Trophoblast cell (in vitro differentiated cells and primary cell): ENCODE data around the gene HESX1.

Experiments
- DNase-seq, 2 donors: peaks; one replicate each; pipeline ENCODE4 v3.0.0-alpha.2; 2016
- H2AFZ ChIP-seq: 2 replicates; pipeline ENCODE4 v1.6.1; 2013; ENCODE audit warnings: low read length, moderate library complexity, mild to moderate bottlenecking; ENCODE audit not compliant: insufficient read depth, poor library complexity
- H2AK5ac ChIP-seq: 2 replicates; pipeline ENCODE4 v1.6.1; 2013; ENCODE audit warnings: mild to moderate bottlenecking, low read length
- H2BK120ac ChIP-seq: 2 replicates; pipeline ENCODE4 v1.6.1; 2013; ENCODE audit warnings: low read length, mild to moderate bottlenecking, moderate library complexity; ENCODE audit not compliant: insufficient read depth, poor library complexity
- H2BK12ac ChIP-seq: 2 replicates; pipeline ENCODE4 v1.6.1; 2013; ENCODE audit warnings: mild to moderate bottlenecking, low read length, moderate library complexity
- H2BK5ac ChIP-seq: 2 replicates; pipeline ENCODE4 v1.6.1; 2013; ENCODE audit warnings: low read length, low read depth, moderate library complexity, mild to moderate bottlenecking; ENCODE audit not compliant: poor library complexity
- H3K14ac ChIP-seq: 2 replicates; pipeline ENCODE4 v1.6.1; 2013; ENCODE audit warnings: mild to moderate bottlenecking, low read length
- H3K18ac ChIP-seq: 2 replicates; pipeline ENCODE4 v1.6.1; 2013; ENCODE audit warnings: mild to moderate bottlenecking, low read length
- H3K23ac ChIP-seq: 2 replicates; pipeline ENCODE4 v1.6.1; 2013; ENCODE audit warnings: low read length
- H3K27ac ChIP-seq: 2 replicates; pipeline ENCODE4 v1.5.1; 2013; ENCODE audit warnings: low read depth, mild to moderate bottlenecking, inconsistent platforms, low read length, moderate library complexity
- H3K27me3 ChIP-seq: 2 replicates; pipeline ENCODE4 v1.6.1; 2013; ENCODE audit warnings: inconsistent platforms, mild to moderate bottlenecking, low read length, moderate library complexity; ENCODE audit not compliant: insufficient read depth
- H3K36me3 ChIP-seq, 2 experiments: 1 replicate in 1 of 2; 2 replicates in 1 of 2; pipeline ENCODE4 v1.6.1; 2013; ENCODE audit warnings: low read length in 2 of 2, mild to moderate bottlenecking in 2 of 2, moderate library complexity in 1 of 2; ENCODE audit not compliant: insufficient read depth in 2 of 2, control insufficient read depth in 1 of 2
- H3K4ac ChIP-seq: 2 replicates; pipeline ENCODE4 v1.6.1; 2013; ENCODE audit warnings: low read depth, mild to moderate bottlenecking, low read length, moderate library complexity
- H3K4me1 ChIP-seq, 2 experiments: 1 replicate in 1 of 2; 2 replicates in 1 of 2; pipeline ENCODE4 v1.6.1; 2013; ENCODE audit warnings: low read length in 2 of 2, mild to moderate bottlenecking in 2 of 2, moderate library complexity in 1 of 2; ENCODE audit not compliant: insufficient read depth in 2 of 2, control insufficient read depth in 1 of 2
- H3K4me2 ChIP-seq: 2 replicates; pipeline ENCODE4 v1.6.1; 2013; ENCODE audit warnings: inconsistent platforms, mild to moderate bottlenecking, low read length, moderate library complexity
- H3K4me3 ChIP-seq: 2 replicates; pipeline ENCODE4 v1.5.1; 2013; ENCODE audit warnings: mild to moderate bottlenecking, low read depth, low read length, inconsistent platforms
- H3K79me1 ChIP-seq: one replicate; pipeline ENCODE4 v1.6.1; 2013; ENCODE audit warnings: low read length
- H3K79me2 ChIP-seq: 2 replicates; pipeline ENCODE4 v1.6.1; 2013; ENCODE audit warnings: low read length, mild to moderate bottlenecking; ENCODE audit not compliant: control insufficient read depth, insufficient read depth, poor library complexity
- H3K9ac ChIP-seq: 2 replicates; pipeline ENCODE4 v1.6.1; 2013; ENCODE audit warnings: mild to moderate bottlenecking, low read length
- H3K9me3 ChIP-seq: 2 replicates; pipeline ENCODE4 v1.6.1; 2013; ENCODE audit warnings: low read depth, mild to moderate bottlenecking, control low read depth, inconsistent platforms, low read length; ENCODE audit not compliant: insufficient read depth
- H4K12ac ChIP-seq: 2 replicates; pipeline ENCODE4 v1.6.1; 2013; ENCODE audit warnings: low read depth, mild to moderate bottlenecking, low read length, moderate library complexity
- H4K8ac ChIP-seq: 2 replicates; pipeline ENCODE4 v1.6.1; 2013; ENCODE audit warnings: low read depth, mild to moderate bottlenecking, low read length, moderate library complexity
- H4K91ac ChIP-seq: one replicate; pipeline ENCODE4 v1.6.1; 2013; ENCODE audit warnings: low read depth, mild to moderate bottlenecking, low read length, moderate library complexity
- WGBS: extraction: QIAGEN DNeasy Blood & Tissue Kit; methylation state at CpG from one replicate; pipeline ENCODE4 v1.1.7; 2013; ENCODE audit warnings: missing lambda C conversion rate; ENCODE audit not compliant: insufficient read length, insufficient coverage; ENCODE audit errors: extremely low coverage; 5-methylcytosine and 5-hydroxymethylcytosine counted together

The HESX1 gene

DNA sequence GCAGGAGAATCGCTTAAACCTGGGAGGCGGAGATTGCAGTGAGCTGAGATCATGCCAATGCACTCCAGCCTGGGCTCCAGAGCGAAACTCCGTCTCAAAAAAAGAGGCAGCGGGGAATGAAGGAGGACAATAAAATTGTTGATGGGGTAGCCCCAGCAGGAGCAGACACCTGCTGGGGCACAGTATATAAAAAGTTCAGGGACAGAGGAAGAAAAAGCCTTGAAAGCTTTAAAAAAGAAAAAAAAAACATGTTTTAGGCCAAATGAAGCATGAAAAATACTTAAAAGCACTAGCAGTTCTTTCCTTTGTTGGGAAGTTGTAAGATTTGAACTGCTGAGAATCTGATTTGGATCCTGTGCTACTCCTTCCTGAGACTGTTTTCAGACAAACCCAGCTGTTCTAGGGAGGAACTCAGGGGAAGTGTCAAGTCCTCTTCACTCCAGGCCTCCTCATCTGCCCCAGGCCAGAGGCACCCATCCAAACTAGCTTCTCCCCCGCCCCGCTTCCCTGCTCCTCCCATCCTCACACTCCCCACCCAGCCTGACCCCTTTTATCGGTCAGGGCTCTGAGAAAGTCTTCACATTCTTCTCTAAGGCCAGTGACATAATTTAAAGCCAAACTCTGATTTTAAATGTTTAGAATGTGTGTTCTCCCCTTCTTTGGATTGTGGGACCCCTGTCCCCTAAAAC is 39.6 kb downstream of the HESX1 start:
- Histone ChIP-seq H4K8ac (no peak overlapping the region), H3K4me3 (no peak overlapping the region), H2BK12ac (no peak overlapping the region), H3K36me3 (no peaks in the 10 kb centered on the region), H3K9ac (no peak overlapping the region), H3K9me3 (no peaks in the 10 kb centered on the region), H4K12ac (no peak overlapping the region), H3K79me2 (peaks cover 3% of the 10 kb centered on the region), H3K27ac (no peak overlapping the region), H3K4me1 (peaks cover 10 to 31% of the 10 kb centered on the region in 2 experiments), H3K4ac (no peak overlapping the region), H2BK120ac (no peak overlapping the region), H2AK5ac (no peak overlapping the region), H3K27me3 (peaks cover 12% of the 10 kb centered on the region), H3K18ac (no peak overlapping the region), H2AFZ (no peak overlapping the region), H4K91ac (no peak overlapping the region), H3K14ac (no peak overlapping the region), H3K23ac (no peak overlapping the region), H3K4me2 (no peak overlapping the region), H2BK5ac (no peak overlapping the region), H3K79me1 (peaks cover 2% of the 10 kb centered on the region)
- no CpG with 5 or more reads among the region's 8 CpGs for WGBS
- no peak for DNase-seq

DNA sequence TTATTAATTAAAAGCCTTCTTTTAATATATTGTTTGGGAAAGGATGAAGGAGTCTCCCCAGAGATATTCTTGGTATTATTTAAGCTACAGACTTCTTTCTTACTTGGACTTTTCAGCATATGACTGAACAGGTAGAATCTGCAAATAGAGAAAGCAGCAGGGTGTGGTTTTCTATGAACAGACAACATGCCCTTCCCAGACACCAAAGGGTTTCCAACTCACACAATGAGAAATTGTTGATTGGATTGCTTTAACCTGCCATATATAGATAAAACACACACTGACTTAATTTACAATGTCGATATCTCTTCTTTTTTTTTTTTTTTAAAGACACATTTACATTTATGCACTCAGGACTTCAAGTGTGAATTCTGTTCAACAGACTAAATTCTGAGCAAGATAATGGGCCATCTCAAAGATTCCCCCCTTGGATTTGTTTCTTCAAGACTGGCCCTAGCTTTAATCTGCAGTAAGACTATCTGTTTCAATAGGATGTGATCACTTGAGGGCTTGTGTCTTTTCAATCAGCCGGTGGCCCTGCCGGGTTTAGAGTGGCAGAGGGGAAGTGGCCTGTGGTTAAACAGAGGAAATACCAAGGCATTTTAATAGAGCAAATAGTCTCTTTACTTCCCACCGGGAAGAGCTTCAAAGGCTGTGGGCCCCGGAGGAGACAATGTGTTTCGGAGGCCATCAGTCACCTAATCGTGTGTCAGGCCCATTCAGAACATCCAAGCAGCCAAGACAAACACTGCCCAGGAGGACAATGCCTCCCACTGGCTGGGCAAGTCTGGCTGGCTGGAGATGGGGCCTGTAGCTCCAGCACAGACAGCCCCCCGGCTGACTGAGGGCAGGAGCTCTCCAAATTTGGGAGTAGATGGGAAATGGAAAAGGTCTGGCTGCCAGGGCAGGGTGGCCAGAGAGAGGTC is 40.7 kb downstream of the HESX1 start:
- no peak overlapping the region for H3K23ac ChIP-seq
- no peak overlapping the region for H2AK5ac ChIP-seq
- no peak overlapping the region for H4K12ac ChIP-seq
- H4K91ac ChIP-seq: no peak overlapping the region
- no peak for DNase-seq
- H3K18ac ChIP-seq: no peak overlapping the region
- H3K9me3 ChIP-seq: no peaks in the 10 kb centered on the region
- no peak overlapping the region for H2BK120ac ChIP-seq
- peaks cover 3% of the 10 kb centered on the region for H3K27me3 ChIP-seq
- no peak overlapping the region for H2BK5ac ChIP-seq
- H3K4me2 ChIP-seq: no peak overlapping the region
- no CpG with 5 or more reads among the region's 8 CpGs for WGBS
- H3K4me1 ChIP-seq: peaks cover 10 to 25% of the 10 kb centered on the region in 2 experiments
- H3K79me1 ChIP-seq: no peaks in the 10 kb centered on the region
- no peaks in the 10 kb centered on the region for H3K36me3 ChIP-seq
- no peak overlapping the region for H3K4ac ChIP-seq
- H3K27ac ChIP-seq: no peak overlapping the region
- no peak overlapping the region for H3K4me3 ChIP-seq
- no peak overlapping the region for H3K9ac ChIP-seq
- no peak overlapping the region for H2BK12ac ChIP-seq
- H2AFZ ChIP-seq: no peak overlapping the region
- H4K8ac ChIP-seq: no peak overlapping the region
- H3K79me2 ChIP-seq: no peaks in the 10 kb centered on the region
- H3K14ac ChIP-seq: no peak overlapping the region

DNA sequence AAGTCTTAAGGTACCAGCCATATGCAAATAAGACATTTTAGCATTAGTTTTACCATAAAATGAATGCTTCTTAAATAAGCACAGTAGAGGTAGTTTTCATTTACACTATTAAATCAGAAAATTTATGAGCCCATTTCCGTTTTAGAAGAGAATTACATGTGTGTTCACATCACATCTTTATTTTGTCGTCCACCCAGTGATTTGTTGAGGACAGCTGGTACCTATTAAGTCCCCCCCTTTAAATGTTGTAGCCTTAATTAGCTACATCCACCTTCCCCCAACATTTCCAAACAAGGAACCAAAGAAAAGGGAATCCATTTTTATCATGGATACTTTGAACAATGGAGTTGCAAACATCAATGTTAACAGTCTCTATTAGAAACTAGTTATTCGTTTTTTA is 41.5 kb downstream of the HESX1 start:
- Histone ChIP-seq H3K14ac (no peak overlapping the region), H4K91ac (no peak overlapping the region), H3K79me1 (no peaks in the 10 kb centered on the region), H3K9me3 (no peaks in the 10 kb centered on the region), H3K4me2 (no peak overlapping the region), H3K4me3 (no peak overlapping the region), H2BK12ac (no peak overlapping the region), H2AFZ (no peak overlapping the region), H2BK5ac (no peak overlapping the region), H2BK120ac (no peak overlapping the region), H3K23ac (no peak overlapping the region), H3K27ac (no peak overlapping the region), H3K9ac (no peak overlapping the region), H3K79me2 (no peaks in the 10 kb centered on the region), H3K27me3 (no peaks in the 10 kb centered on the region), H4K12ac (no peak overlapping the region), H3K4ac (no peak overlapping the region), H2AK5ac (no peak overlapping the region), H3K36me3 (no peaks in the 10 kb centered on the region), H4K8ac (no peak overlapping the region), H3K4me1 (peaks cover 10 to 21% of the 10 kb centered on the region in 2 experiments), H3K18ac (no peak overlapping the region)
- no peak for DNase-seq
- no CpG with 5 or more reads among the region's 3 CpGs for WGBS

DNA sequence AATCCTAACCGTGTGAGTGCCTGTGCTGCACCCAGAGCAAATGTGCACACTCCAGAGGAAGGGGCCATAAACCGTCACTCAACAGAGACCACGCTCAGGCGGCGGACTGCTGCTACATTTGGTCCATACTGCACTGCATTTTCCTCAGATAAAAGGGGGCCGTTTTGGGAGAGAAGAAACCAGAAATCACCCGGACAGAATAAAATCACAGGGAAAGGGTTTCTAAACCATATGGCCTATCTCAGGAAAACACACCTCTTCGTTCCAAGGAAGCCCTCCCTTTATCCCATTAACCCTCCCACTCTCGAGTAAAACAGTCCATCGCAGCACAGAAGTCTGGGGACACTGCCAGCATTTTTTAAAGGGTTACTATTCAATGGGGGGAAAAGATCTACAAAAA is 42.2 kb downstream of the HESX1 start:
- no peak overlapping the region for H3K4me2 ChIP-seq
- no peak overlapping the region for H2AFZ ChIP-seq
- H3K4ac ChIP-seq: no peak overlapping the region
- no peak overlapping the region for H3K23ac ChIP-seq
- H3K9me3 ChIP-seq: no peaks in the 10 kb centered on the region
- H3K4me3 ChIP-seq: no peak overlapping the region
- no peak overlapping the region for H4K8ac ChIP-seq
- H3K4me1 ChIP-seq: peaks cover 10 to 21% of the 10 kb centered on the region in 2 experiments
- no peaks in the 10 kb centered on the region for H3K79me1 ChIP-seq
- H2BK120ac ChIP-seq: no peak overlapping the region
- no peak overlapping the region for H3K18ac ChIP-seq
- no peak overlapping the region for H2AK5ac ChIP-seq
- H3K14ac ChIP-seq: no peak overlapping the region
- no peak for DNase-seq
- H3K36me3 ChIP-seq: no peaks in the 10 kb centered on the region
- no peaks in the 10 kb centered on the region for H3K27me3 ChIP-seq
- H2BK12ac ChIP-seq: no peak overlapping the region
- no peak overlapping the region for H2BK5ac ChIP-seq
- no peak overlapping the region for H4K12ac ChIP-seq
- H3K27ac ChIP-seq: no peak overlapping the region
- no peak overlapping the region for H4K91ac ChIP-seq
- H3K79me2 ChIP-seq: no peaks in the 10 kb centered on the region
- no CpG with 5 or more reads among the region's 10 CpGs for WGBS
- no peak overlapping the region for H3K9ac ChIP-seq
